Vagina (tissue), 2 donors: Measurements from ENCODE around the gene TOLLIP.

Source experiments
- POLR2A ChIP-seq, 2 donors: fragments of 450-650 bp; IDR thresholded peaks; one replicate each; pipeline ENCODE4 v1.6.1; 2017; ENCODE audit warnings: antibody characterized with exemption in 2 of 2, mild to moderate bottlenecking in 2 of 2, moderate library complexity in 2 of 2
- TF ChIP-seq, protein P1 (sequence below), 3 experiments: fragments of 450-650 bp in 2 of 3; fragments of 200-600 bp in 1 of 3; sonication (generic) in 1 of 3; IDR thresholded peaks; one replicate each; pipeline ENCODE4 v1.5.1; 2017 to 2019; ENCODE audit warnings: antibody characterized with exemption in 3 of 3, mild to moderate bottlenecking in 2 of 3, moderate library complexity in 2 of 3

- TF ChIP-seq, protein P1, sequence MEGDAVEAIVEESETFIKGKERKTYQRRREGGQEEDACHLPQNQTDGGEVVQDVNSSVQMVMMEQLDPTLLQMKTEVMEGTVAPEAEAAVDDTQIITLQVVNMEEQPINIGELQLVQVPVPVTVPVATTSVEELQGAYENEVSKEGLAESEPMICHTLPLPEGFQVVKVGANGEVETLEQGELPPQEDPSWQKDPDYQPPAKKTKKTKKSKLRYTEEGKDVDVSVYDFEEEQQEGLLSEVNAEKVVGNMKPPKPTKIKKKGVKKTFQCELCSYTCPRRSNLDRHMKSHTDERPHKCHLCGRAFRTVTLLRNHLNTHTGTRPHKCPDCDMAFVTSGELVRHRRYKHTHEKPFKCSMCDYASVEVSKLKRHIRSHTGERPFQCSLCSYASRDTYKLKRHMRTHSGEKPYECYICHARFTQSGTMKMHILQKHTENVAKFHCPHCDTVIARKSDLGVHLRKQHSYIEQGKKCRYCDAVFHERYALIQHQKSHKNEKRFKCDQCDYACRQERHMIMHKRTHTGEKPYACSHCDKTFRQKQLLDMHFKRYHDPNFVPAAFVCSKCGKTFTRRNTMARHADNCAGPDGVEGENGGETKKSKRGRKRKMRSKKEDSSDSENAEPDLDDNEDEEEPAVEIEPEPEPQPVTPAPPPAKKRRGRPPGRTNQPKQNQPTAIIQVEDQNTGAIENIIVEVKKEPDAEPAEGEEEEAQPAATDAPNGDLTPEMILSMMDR (IDR thresholded peaks at IDR 0.05): no peak
- TF ChIP-seq POLR2A (IDR thresholded peaks at IDR 0.05): no peak
These were observed 56.3 kb downstream of the TOLLIP start for GRCh38 chr11:1253103-1253485.
